GM12892 (cell line): ENCODE data around the gene CCL23.

Experiments
- POLR2A ChIP-seq: IDR thresholded peaks from 2 replicates; pipeline ENCODE4 v1.6.1; 2011; ENCODE audit warnings: low read depth, low read length, control low read depth
- TAF1 ChIP-seq: IDR thresholded peaks from 2 replicates; pipeline ENCODE4 v1.6.1; 2011; ENCODE audit warnings: low read depth, mild to moderate bottlenecking, control low read depth, low read length, borderline replicate concordance

GRCh38 chr17:36001110-36001771, 16.5 kb downstream of the CCL23 start, which contains the start of gene CCL15:
- TF ChIP-seq TAF1 (no peak), POLR2A (no peak)
